Suprapubic skin (tissue), 4 donors: ENCODE data around the gene CHEK1.

Experiments
- EP300 ChIP-seq: sonication (generic); formaldehyde crosslinking; IDR thresholded peaks from one replicate; pipeline ENCODE4 v1.6.1; 2017; ENCODE audit warnings: antibody characterized with exemption
- POLR2A ChIP-seq, 2 donors: fragments of 450-650 bp; IDR thresholded peaks; one replicate each; pipeline ENCODE4 v1.6.1; 2017; ENCODE audit warnings: antibody characterized with exemption in 2 of 2, mild to moderate bottlenecking in 2 of 2, moderate library complexity in 2 of 2
- POLR2AphosphoS5 ChIP-seq, 3 donors: sonication (generic); formaldehyde crosslinking; IDR thresholded peaks; one replicate each; pipeline ENCODE4 v1.6.1; 2017; ENCODE audit warnings: antibody characterized with exemption in 3 of 3
- TF ChIP-seq, protein P1 (sequence below), 2 donors: fragments of 200-600 bp in 1 of 2; fragments of 450-650 bp in 1 of 2; sonication (generic) in 1 of 2; IDR thresholded peaks; one replicate each; pipeline ENCODE4 v1.5.1; 2016 to 2019; ENCODE audit warnings: antibody characterized with exemption in 2 of 2, mild to moderate bottlenecking in 1 of 2, moderate library complexity in 1 of 2

- TF ChIP-seq, protein P1, sequence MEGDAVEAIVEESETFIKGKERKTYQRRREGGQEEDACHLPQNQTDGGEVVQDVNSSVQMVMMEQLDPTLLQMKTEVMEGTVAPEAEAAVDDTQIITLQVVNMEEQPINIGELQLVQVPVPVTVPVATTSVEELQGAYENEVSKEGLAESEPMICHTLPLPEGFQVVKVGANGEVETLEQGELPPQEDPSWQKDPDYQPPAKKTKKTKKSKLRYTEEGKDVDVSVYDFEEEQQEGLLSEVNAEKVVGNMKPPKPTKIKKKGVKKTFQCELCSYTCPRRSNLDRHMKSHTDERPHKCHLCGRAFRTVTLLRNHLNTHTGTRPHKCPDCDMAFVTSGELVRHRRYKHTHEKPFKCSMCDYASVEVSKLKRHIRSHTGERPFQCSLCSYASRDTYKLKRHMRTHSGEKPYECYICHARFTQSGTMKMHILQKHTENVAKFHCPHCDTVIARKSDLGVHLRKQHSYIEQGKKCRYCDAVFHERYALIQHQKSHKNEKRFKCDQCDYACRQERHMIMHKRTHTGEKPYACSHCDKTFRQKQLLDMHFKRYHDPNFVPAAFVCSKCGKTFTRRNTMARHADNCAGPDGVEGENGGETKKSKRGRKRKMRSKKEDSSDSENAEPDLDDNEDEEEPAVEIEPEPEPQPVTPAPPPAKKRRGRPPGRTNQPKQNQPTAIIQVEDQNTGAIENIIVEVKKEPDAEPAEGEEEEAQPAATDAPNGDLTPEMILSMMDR (IDR thresholded peaks at IDR 0.05): no peak
- TF ChIP-seq EP300: no peak
- TF ChIP-seq POLR2AphosphoS5 (IDR thresholded peaks at IDR 0.05): no peak
- no peak for TF ChIP-seq POLR2A (IDR thresholded peaks at IDR 0.05)
Measured at GRCh38 chr11:125662689-125663088, 37.7 kb downstream of the CHEK1 start.
